Measurements from ENCODE around the gene ZNF516.
A peak's percentile ranks its signal among the peaks of the same experiment; 100 is the strongest.

ZNF516 gene

DNA sequence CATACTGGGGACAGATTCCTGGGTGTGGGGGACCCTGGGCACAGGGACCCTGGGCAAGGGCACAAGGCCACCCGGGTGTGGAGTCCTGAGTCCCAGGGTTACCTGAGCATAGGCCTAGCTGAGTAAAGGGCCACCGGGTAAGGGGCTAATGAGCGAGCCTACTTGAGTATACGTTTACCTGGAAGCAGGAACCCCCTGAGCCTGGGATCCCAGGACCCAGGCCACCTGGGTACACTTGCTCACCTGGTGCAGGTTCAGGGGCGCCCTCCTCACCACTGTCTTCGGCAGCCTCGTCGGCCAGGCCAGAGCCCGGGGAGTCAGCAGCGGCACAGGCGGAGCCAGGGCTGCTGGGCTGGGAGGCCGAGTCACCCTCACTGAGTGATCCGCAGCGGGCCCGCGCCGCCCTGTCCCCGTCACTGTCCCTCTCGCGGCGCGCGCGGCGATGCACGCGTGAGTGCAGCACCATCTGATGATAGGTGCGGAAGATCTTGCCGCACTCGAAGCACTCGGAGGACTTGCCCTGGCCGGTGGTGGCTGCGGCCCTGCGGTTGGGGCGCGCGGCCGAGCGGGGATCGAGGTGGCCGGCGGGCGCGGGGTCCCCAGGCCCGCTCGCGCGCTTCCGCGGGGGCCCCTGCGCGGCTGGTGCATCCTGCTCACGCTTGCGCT, 53.9 kb downstream of the ZNF516 start:
- no peak for DNase-seq

DNA sequence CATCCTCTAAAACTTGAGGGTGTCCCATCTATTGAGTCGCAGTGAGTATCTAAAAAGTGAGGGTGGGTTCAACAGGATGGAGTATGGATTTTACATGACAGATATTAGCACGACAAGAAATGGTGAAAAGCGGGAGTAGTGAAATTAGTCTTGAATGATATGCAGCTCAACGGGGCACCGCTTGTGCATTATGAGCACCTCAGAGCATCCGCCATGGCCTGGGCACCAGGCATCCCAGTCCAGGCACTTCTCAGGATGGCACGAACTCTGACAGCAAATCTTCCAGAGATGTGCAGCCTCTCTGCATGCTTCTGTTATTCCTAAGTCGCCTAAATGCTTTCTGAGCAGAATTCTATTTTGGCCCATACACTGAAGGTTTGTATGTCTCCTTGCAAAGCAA, 57.1 kb downstream of the ZNF516 start:
- no peak for DNase-seq

DNA sequence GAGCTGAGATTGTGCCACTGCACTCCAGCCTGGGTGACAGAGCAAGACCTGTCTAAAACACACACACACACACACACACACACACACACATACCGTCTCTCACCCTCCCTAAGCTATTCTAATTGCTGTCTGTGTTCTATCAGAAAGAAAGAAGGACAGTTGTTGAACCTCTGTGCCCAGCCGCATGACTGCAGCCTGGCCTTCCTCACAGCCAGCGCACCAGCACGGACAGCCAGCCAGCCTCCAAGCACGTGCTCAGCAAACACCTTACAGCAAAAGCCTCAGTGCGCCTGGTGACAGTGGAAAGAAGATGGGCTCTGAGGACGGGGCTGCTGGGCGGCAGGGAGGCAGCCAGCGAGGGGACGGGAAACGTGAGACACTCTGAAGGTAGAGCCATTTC, 58.0 kb downstream of the ZNF516 start:
- no peak for DNase-seq

DNA sequence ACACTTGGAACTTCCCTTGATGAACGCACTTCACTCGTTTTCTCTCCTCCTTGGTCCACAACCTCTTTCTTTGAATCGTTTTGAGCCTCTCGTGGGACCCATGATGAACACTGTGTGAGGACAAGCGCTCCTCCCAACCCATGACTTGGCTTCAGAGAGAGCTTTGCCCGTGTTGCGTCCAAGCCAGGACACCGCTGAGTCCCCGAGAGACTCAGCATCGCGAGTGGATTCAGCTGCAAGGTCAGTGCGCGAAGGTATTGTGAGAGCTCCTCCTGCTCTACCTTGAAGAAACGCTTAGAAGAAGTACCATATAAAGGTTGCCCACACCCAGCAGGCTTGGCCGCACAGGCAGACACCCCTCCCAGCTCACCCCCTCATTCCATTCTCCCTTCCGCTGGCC, 58.7 kb downstream of the ZNF516 start:
- no peak for DNase-seq

DNA sequence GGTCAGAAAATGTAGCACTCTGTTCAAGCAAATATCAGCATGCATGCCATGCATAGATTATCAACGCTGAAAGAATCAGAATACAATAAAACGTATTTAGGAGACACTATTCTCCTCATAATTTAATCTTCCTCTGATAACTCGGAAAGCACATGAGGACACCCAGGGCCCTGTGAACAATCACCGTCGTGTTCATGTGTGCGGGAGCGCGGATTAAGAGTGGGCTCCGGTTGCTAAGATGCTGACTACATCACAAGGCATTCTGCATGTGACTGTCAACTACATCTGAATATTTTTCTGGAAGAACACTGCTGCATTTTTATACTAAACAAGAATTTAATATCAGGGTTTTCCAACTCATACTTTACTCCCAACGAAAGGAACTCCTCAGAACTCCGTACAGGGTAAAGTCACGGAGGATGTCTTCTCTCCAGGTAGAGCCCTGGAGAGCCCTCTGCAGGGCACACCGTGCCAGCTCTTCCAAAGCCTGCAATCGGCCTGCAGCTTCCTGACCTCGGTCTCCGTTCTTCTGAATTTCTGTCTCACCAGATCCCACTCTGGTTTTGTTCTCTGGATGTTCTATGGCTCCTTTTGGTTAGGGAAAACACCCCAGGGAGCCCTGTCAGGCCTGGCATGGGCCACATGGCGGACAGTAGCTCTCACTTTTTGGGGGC, 59.6 kb downstream of the ZNF516 start:
- DNase-seq: no peak

DNA sequence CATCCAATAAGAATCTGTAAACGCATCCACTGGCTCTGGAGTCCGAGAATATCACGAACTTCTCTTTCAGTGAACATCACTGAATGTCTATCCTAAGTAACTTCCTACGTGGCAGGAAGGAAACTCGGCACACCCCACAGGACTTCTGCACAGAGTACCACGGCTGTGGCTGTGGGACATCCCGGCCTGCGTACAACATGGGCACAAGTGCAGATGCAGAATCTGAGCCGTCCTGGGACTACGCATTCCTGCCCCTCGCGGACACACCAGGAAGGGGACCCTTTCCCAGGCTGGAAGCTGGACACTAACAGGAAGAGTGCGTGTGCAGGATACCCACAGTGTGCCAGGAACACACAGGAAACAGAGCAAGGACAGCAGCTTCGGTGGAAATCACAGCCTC, 60.6 kb downstream of the ZNF516 start:
- DNase-seq: no peak

DNA sequence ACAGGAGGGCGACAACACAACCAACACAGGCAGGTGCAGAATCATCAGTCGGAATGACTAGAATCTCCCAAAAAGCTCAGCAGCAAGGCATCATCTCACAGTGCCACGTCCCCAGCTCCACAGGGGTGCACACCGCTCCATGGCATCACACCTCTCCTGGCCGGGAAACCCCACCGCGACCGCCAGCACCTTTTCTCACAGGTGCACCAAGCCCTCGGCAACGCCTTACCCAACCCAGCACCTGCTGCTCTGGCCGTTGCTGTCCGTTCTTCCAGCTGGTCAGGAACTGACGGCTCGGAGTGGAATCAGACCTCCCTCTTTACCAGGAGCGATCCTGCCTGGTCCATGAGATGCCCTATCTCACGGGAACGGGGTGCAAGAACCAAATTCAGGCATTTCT, 61.3 kb downstream of the ZNF516 start:
- no peak for DNase-seq

DNA sequence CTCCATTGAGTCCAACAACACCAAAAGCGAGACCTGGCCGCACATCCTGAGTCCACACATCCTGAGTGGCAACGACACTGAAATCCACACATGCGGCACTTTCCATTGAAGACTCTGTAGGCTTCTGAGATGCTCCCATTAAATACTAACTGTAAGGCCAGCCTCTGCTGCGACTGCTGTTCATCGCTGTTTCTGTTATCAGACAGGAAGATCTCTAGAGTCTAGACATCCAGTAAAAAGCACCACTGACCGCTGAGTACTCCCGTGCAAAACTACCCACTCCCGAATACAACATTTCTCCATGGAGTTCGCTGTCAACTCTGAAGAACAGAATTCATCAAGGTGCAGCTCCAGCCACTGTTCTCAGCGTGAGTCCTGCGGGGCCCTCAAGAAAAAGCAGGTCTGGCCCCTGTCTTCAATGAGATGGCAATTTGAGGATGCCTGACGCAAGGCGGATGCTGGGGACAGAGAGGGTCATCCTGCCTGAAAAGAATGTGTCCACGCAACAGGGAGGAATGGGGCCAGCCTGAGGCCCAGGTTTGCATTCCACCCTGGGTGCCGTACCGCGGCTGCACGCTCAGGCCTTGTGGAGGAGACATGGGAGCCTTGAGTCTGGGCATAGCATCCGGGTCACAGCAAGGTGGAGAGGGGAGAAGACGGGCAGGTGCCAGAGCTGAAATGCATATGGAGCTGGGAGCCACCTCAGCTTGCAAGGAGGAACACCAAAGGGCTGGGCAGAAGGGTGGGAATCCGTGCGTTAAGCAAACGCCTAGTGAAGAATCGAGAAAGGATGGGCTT, 61.9 kb downstream of the ZNF516 start:
- DNase-seq: no peak

DNA sequence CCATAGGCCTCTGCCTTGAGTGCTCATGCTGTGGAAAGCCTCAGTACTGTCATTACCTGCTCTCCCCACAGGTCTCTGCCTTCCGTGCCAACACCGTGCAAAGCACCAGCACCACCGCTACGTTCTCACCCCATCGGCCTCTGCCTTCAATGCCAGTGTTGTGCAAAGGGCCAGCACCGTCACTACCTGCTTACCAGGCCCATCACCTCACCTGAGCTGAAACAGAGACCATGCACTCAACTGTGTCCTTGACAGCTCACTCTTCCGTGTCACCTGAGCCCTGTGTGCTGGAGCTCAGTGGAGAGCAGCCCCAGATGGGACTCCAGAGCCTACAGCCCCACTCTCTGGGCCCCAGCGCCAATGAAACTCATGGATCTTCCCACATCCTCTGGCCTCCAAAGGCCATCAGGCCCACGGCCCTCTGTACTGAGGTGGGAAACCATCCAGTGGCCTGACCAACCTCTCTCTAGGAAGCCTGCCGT, 62.7 kb downstream of the ZNF516 start:
- DNase-seq: no peak

DNA sequence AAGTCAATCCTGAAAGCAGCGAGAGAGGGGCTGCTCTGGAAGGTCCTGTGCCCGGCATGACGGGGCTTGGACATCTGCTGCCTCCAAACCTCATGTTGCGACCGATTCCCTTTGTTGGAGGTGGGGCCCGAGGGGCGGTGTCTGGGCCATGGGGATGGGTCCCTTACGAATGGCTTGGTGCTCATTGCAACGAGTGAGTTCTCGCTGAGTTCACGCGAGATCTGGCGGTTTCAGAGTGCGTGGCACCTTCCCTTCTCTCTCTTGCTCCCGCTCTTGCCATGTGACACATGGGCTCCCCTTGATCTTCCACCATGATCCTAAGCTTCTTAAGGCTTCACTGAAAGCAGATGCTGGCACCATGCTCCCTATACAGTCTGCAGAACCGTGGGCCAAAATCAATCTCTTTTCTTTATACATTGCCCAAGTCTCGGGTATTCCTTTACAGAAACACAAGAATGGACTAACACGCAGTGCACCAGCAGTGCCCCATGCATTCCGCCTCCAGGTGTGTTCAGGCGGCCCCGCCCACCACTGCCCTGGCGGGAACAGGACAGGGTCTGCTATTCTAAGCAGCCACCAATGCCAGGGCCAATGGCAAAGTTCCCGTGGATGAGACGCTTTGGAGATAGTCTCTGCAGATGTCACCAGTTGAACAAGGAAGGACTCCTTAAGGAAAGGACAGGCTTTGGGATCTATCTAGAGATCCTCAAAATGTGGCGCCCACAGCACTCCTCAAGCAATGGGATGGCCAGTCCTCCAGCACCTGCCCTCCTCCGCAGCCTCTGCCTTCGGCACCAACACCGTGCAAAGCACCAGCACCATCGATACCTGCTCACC, 63.4 kb downstream of the ZNF516 start:
- no peak for DNase-seq

DNA sequence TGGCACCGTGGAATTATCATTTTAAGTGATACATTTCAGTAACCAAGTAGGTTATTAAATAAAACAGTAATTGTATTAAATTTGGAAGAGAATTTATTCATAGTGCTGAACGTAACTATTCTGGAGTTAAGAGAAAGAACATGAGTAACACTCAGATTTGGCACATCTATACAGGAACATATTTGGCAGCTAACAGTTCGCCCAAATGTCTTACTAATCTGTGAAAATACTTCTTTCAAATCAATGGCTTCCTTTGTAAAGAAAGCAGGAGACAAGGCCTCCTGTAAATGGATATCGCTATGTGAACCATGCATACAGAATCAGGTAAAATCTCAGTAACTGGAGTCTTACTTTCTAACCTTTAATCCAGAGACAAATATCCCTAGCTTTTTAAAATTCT, 64.4 kb downstream of the ZNF516 start:
- DNase-seq: no peak

DNA sequence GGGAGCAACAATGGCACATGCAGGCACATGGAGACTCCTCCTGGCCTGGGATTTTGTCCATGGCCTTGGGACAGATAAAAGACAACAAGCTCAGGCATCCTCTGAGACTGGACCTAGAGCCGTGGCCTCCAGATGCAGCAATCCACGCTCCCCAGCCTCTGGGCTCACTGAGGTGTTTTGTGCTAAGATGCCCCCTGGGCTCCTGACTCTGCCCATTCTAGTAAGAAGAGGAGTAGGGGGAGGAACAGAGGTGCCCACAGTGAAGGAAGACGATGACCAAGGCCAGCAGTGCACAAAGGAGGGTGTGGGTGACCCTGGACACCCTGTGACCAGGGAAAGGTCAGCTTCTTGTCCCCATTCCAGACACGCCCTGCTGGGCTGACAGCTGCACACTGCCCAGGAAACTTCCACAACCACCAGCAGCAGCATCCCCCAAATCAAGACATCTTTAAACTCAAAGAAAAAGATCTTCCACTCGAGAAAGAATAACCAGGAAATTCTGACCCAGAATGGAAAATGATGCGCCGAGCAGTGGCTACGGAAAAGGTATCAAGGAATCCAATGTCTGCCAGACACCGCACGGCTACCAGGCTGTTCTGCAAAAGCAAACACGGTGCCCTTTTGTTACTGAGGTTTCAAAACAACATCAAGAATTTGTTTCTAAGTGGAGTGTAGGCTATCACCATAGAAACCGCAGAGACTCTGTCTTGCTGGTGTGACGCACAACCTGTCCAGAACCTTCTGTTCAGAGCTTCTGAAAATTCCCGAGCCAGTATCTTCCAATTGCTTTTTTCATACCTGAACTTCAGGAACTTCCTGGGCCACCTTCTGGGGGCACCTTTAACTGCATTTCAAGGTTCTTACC, 65.5 kb downstream of the ZNF516 start:
- DNase-seq: no peak

DNA sequence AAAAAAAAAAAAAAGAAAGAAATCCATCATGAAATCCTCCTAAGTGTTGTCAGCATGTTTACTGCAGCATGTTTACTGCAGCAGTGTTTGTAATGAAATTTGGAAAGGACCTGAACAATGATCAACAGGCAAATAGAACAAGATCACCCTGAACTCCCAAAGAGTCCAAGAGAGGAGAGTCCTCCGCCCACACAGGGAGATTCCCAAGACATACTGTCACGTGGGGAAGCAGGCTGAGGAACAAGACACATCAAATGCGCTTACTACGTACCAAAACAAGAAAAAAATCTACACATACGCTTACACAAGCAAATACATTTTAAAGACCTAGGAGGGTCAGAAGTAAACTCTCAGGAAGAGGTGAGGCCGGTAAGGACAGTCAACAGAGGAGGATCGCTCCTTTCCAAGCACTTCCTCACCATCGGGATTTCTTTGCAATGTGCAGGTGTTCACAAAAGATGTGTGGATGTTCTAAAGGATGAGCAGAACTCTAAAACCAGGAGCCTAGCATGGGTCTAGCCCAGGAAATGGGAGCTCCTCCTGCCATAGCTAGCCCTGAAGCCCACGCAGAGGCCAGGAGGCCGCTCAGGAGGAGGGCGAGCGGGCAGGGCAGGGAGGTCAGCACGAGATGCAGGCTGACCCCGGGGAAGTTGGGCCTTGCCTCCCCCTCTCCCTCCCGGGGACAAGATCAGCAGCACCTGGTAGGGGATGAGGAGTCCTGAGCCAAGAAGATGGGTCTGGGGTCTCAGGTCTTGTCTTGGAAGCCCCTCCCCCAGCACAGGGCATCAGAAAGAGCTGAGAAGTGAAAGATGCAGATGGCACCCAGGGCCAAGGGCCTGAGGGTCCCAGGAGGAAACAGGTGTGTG, 66.4 kb downstream of the ZNF516 start:
- DNase-seq: no peak

DNA sequence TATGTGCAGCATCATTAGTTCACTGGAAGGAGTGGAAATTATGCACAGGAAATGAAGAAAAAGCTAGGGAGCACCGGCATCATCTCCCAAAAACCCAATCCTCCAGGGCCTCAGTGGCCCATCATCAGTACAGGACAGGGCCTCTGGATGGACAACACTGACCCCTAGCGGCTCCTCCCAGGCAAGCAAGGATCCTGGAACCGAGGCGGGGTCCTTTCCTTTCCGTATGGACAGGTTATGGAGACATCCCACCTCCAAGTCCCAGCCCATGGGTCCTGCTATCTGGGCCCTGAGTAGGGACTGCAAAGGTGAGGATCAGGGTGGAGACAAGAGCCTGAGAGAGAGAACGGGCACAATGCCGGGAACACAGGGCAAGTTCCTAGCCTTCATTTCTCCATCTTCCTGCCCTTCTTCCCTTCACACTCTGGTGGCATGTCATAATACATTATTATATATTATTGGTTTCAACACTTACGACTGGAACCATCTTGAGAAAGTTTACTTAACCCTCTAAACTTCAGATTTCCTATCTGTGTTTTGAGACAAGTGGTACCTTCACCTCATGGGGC, 68.2 kb downstream of the ZNF516 start:
- peak; percentile 32 for DNase-seq

DNA sequence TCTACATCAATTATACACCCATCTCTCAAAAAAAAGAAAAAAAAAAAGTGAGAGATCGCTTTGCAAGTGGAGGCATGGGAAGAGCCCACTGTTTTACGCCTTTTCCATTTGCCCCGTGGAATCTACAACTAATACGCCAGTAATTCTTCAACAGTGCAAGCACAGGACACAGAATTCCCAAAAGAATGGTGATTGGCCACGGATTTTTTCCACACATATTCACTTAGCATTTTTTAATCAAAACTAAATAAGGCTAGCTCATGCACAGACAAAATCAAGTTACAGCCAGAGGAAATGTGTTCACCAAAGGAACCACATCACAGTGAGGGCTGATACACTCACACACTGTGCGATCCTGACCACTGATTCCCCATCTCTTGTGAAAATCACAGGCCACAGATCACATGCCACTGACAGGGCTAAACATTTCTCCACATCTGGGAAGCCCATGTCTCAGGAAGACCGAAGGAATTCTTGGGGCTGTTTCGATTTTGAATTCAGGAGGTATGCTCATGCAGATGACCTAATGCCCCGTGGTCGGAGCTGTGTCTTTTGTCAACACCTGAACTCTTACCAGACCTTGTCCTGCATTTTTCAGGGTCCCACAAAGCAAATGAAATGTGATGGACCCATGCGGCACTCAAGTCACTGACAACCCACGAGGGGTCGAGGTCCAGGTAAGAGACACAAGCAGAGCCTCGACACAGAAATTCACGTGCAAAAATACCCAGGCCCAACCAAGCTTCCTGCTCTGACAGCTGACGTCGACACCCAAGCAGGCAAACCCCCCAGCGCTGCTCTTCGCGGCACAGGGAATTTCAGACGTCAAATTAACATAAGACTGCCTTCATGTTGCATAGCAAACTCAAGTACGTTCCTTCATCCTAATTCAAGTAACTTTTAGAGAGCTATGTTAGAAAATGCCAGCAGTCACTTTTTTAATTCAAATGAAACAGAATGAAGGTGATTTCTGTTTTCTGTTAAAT, 69.6 kb downstream of the ZNF516 start:
- no peak for DNase-seq

DNA sequence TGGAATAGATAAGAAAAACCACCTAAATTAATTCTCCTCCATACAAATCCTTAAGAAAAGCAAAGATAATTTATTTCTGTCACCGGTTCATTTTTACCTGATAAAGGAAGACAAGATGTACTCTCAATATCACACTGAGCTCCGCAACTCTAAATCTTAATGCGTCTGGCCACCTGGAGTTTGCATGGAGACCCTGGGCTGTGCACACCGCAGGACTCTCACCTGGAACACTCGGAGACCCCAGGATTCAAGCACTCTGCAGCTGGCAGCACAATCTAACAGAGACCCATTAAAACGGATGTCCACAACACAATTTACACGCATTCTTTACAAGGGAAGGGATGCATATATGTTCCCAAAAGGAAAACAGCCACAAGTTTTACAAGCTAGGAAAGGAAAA, 72.2 kb downstream of the ZNF516 start:
- DNase-seq: no peak

DNA sequence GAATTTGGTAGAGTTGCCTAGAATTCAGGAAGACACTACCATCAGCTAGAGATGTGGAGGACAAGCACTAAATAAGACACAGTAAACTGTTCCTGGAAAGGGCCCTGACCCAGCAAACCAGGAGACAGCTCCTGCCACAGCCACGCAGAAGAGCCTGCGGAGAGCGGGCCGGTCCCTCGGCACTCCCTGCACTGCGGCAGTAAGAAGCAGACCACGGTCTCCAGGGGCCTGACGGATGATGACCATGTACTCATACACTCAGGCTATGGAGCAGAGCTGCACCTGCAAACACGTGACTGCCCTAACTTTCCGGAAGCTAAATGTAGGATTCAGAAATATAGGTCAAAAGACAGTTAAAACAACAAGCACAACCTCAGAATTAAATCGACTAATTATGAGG, 72.9 kb downstream of the ZNF516 start:
- no peak for DNase-seq

DNA sequence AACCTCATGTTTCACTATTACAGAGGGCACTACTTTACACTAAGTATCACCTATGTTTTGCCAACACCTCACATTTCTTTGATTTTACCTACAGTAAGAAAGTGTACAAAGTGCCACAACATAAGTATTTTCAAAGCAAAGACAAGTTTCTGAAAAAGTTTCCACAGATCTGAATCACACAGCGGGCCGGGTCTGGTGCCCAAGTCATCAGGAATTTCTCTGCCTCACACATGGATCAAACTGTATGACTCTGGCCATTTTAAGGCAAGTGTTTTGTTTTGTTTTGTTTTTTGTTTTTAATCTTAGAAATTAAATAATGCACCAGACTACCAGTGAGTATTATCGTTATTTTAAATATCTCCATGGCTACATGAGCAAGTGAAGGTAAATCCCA, 73.4 kb downstream of the ZNF516 start:
- no peak for DNase-seq

DNA sequence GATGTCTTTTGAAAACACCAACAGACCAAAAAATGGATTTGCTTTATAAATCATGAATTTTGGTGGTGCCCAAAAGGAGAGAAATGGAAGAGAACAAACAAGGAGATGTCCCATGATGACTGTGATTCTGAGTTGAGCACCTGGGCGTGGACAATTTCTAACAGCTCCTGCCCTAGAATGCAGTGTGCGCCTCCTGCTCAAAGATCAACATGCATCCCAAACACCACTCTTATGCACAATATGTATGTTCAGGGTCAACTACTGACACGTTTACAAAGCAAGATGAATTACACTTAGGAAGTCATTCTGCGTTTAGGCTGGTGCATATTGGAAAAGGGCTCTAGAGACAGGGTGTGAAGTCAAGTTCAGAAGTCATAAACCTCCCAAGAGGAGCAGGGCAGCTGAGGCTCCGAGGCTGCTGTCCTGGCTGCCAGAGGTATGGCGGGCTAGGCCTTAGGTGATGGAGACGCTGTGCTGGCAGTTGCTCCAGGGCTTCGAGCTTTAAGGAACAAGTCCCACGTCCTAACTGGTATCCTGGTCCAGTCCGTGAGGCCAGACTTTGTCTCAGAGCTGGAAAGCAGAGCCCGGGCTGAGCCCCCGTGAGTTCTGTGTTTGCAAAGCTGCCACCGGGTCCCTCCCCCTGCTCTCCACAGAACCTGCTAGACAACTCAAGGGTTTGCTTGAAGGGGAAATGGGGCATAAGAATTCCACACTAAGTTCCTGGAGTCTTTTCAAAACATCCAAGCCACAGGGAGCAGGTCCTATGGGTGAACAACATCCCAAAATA, 74.0 kb downstream of the ZNF516 start:
- DNase-seq: no peak
